HepG2 (cell line): ENCODE data around the gene MTHFS. TPM values are rescaled to one million over a fixed set of nuclear protein-coding genes. Genes with fewer than 3 reads are reported as not detected.

Experiments used
- ATAC-seq: fragments of 200-7000 bp; cut with Tn5 transposase; 3 replicates; pipeline ENCODE4 v1.9.1; 2020; ENCODE audit warnings: mild to moderate bottlenecking, moderate library complexity
- BruUV-seq: library from RNA; stranded (reverse); fragments of 400-500 nt; replicated peaks from 2 replicates; lab custom pipeline; 2021; lab: Mats Ljungman, UMichigan
- CTCF ChIA-PET: fragments of 300-600 bp; formaldehyde crosslinking; extraction: SDS; loops from one replicate; lab custom pipeline; 2021; ENCODE audit warnings: low total read pairs, inconsistent platforms, low intra/inter-chr PET ratio; lab: Yijun Ruan, JAX
- POLR2A ChIA-PET: fragments of 350-600 bp; sonication (Branson Sonifier 250); formaldehyde crosslinking; loops from one replicate; lab custom pipeline; 2020; ENCODE audit warnings: antibody characterized with exemption, inconsistent platforms; lab: Yijun Ruan, JAX
- DNase-seq: peaks from one replicate; pipeline ENCODE4 v3.0.0-alpha.2; 2015; ENCODE audit warnings: low spot score
- FAIRE-seq: peaks from 3 replicates; lab custom pipeline; 2011; peaks lifted over from hg19 to GRCh38; lab: Jason Lieb, UNC
- H2AFZ ChIP-seq: one replicate; pipeline ENCODE4 v1.6.1; 2011; ENCODE audit warnings: low read length, inconsistent platforms
- H3K27ac ChIP-seq: fragments of 300-600 bp; 3 replicates; pipeline ENCODE4 v1.8.0; 2011; ENCODE audit warnings: mixed run types, mild to moderate bottlenecking, mixed read lengths, low read length, inconsistent platforms; ENCODE audit not compliant: insufficient read depth; ENCODE audit errors: extremely low read length
- H3K27me3 ChIP-seq, 2 experiments: fragments of 200-600 bp in 1 of 2; 2 replicates in 1 of 2; 3 replicates in 1 of 2; pipeline versions ENCODE4 v1.6.0 to v1.8.0; 2011; ENCODE audit warnings: low read length in 2 of 2, mild to moderate bottlenecking in 2 of 2, moderate library complexity in 2 of 2, inconsistent platforms in 1 of 2; ENCODE audit not compliant: insufficient read depth in 2 of 2, control insufficient read depth in 1 of 2
- H3K36me3 ChIP-seq, 2 experiments: fragments of 200-600 bp in 1 of 2; replicated peaks in 1 of 2; 2 replicates in 1 of 2; 3 replicates in 1 of 2; pipeline versions ENCODE4 v1.5.1 to v1.8.0; 2011; ENCODE audit warnings: low read length in 2 of 2, inconsistent platforms in 1 of 2; ENCODE audit not compliant: insufficient read depth in 2 of 2, control insufficient read depth in 1 of 2
- H3K4me1 ChIP-seq: 2 replicates; pipeline ENCODE4 v1.5.1; 2012; ENCODE audit warnings: low read length, inconsistent platforms; ENCODE audit not compliant: insufficient read depth
- H3K4me2 ChIP-seq: 2 replicates; pipeline ENCODE4 v1.6.0; 2011; ENCODE audit warnings: low read depth, low read length, inconsistent platforms
- H3K4me3 ChIP-seq, 3 experiments: fragments of 200-600 bp in 1 of 3; sonication (generic), shearing (Covaris generic) in 1 of 3; replicated peaks in 1 of 3; 2 replicates each; pipeline ENCODE4 v1.5.1; 2011 to 2016; ENCODE audit warnings: low read length in 3 of 3, inconsistent platforms in 2 of 3, low read depth in 2 of 3, mild to moderate bottlenecking in 2 of 3, control low read depth in 1 of 3, mixed read lengths in 1 of 3; ENCODE audit not compliant: insufficient read depth in 1 of 3
- H3K79me2 ChIP-seq: one replicate; pipeline ENCODE4 v1.6.1; 2011; ENCODE audit warnings: low read length, inconsistent platforms; ENCODE audit not compliant: insufficient read depth
- H3K9ac ChIP-seq: 2 replicates; pipeline ENCODE4 v1.6.0; 2011; ENCODE audit warnings: mild to moderate bottlenecking, low read depth, low read length, inconsistent platforms; ENCODE audit not compliant: insufficient read depth
- H3K9me3 ChIP-seq: 2 replicates; pipeline ENCODE4 v1.5.1; 2012; ENCODE audit warnings: mild to moderate bottlenecking, low read length
- H4K20me1 ChIP-seq: 2 replicates; pipeline ENCODE4 v1.6.0; 2011; ENCODE audit warnings: inconsistent platforms, mild to moderate bottlenecking, low read length, moderate library complexity; ENCODE audit not compliant: insufficient read depth
- FOXP1 ChIP-seq, 2 experiments: fragments of 450-650 bp in 1 of 2; IDR thresholded peaks; 2 replicates each; pipeline ENCODE4 v1.6.1; 2017 to 2018; ENCODE audit warnings: antibody characterized with exemption in 1 of 2
- GLI4 ChIP-seq: sonication (generic); formaldehyde crosslinking; IDR thresholded peaks from 2 replicates; pipeline ENCODE4 v1.5.1; 2020; ENCODE audit warnings: missing genetic modification reagents, mild to moderate bottlenecking, moderate library complexity, borderline replicate concordance
- IKZF4 ChIP-seq: sonication (generic); formaldehyde crosslinking; IDR thresholded peaks from 2 replicates; pipeline ENCODE4 v1.5.1; 2020; ENCODE audit warnings: borderline replicate concordance, mild to moderate bottlenecking, low read depth, missing genetic modification reagents; ENCODE audit errors: not compliant biosample characterization
- MTF1 ChIP-seq: sonication (generic); formaldehyde crosslinking; IDR thresholded peaks from 2 replicates; pipeline ENCODE4 v1.5.0; 2020; ENCODE audit warnings: missing genetic modification reagents
- SNAI1 ChIP-seq: sonication (generic); formaldehyde crosslinking; IDR thresholded peaks from 2 replicates; pipeline ENCODE4 v1.5.0; 2020; ENCODE audit warnings: mild to moderate bottlenecking, missing genetic modification reagents, borderline replicate concordance
- ZNF20 ChIP-seq: sonication (generic); formaldehyde crosslinking; IDR thresholded peaks from 2 replicates; pipeline ENCODE4 v1.4.0; 2020; ENCODE audit warnings: mild to moderate bottlenecking, moderate library complexity, missing genetic modification reagents
- ZNF282 ChIP-seq: fragments of 450-650 bp; IDR thresholded peaks from 2 replicates; pipeline ENCODE4 v1.6.1; 2018; ENCODE audit not compliant: partially characterized antibody
- ZNF772 ChIP-seq: sonication (generic); formaldehyde crosslinking; IDR thresholded peaks from 2 replicates; pipeline ENCODE4 v1.5.0; 2020; ENCODE audit warnings: mild to moderate bottlenecking, missing genetic modification reagents
- ZNF83 ChIP-seq: sonication (generic); formaldehyde crosslinking; IDR thresholded peaks from 2 replicates; pipeline ENCODE4 v1.4.0; 2020; ENCODE audit warnings: missing genetic modification reagents, mild to moderate bottlenecking, borderline replicate concordance
- ZSCAN25 ChIP-seq: sonication (generic); formaldehyde crosslinking; IDR thresholded peaks from 2 replicates; pipeline ENCODE4 v1.8.0; 2022; ENCODE audit warnings: mild to moderate bottlenecking, missing genetic modification reagents
- WGBS: methylation state at CpG from one replicate; pipeline ENCODE4 v1.1.6; 2017; ENCODE audit warnings: low lambda C conversion rate; 5-methylcytosine and 5-hydroxymethylcytosine counted together
- in situ Hi-C: cut with HindIII; loops from 2 replicates; pipeline ENCODE4 v1.10.0; 2017; ENCODE audit warnings: low pct_unique_long_range_greater_than_20kb; ENCODE audit not compliant: extremely low pct_ligation_motif_present
- intact Hi-C: fragments of 100-400 bp; cut with micrococcal nuclease; formaldehyde crosslinking; loops from one replicate; pipeline ENCODE4 v1.10.0; 2022; ENCODE audit not compliant: unreplicated experiment
- polyA plus RNA-seq, 8 experiments: library from polyadenylated mRNA; depleted of rRNA in 3 of 8; stranded (reverse) in 7 of 8; unstranded in 1 of 8; fragments of >200 nt; fragmentation: Illumina TruSeq in 4 of 8; extraction: Trizol in 4 of 8; gene quantifications; 2 replicates each; pipeline versions ENCODE4 v1.2.1 to v1.2.3, GENCODE V29; 2011 to 2016; ENCODE audit warnings: low read depth in 4 of 8, missing spikeins in 1 of 8, mixed read lengths in 1 of 8; ENCODE audit not compliant: insufficient read depth in 1 of 8
- total RNA-seq, 5 experiments: library from RNA; depleted of rRNA; stranded (reverse); fragments of >200 nt; fragmentation: Illumina TruSeq; extraction: Trizol; gene quantifications; 2 replicates each; pipeline ENCODE4 v1.2.3, GENCODE V29; 2016; ENCODE audit warnings: low read depth in 1 of 5
- TF ChIP-seq, protein P1 (sequence below): sonication (generic); formaldehyde crosslinking; IDR thresholded peaks from 2 replicates; pipeline ENCODE4 v1.4.0; 2020; ENCODE audit warnings: mild to moderate bottlenecking, missing genetic modification reagents
- TF ChIP-seq, protein P2 (sequence below): sonication (generic); formaldehyde crosslinking; IDR thresholded peaks from 2 replicates; pipeline ENCODE4 v1.8.1; 2023; ENCODE audit warnings: missing genetic modification reagents, mild to moderate bottlenecking, borderline replicate concordance
- TF ChIP-seq, protein P3 (sequence below): sonication (generic); formaldehyde crosslinking; IDR thresholded peaks from 2 replicates; pipeline ENCODE4 v1.5.0; 2020; ENCODE audit warnings: missing genetic modification reagents

MTHFS gene
- total and polyA plus RNA-seq, 2 of the 13 experiments (the other 11 are each of a cell fraction or from before 2014, with no cell fraction given): 37.0 to 49.7 TPM

DNA sequence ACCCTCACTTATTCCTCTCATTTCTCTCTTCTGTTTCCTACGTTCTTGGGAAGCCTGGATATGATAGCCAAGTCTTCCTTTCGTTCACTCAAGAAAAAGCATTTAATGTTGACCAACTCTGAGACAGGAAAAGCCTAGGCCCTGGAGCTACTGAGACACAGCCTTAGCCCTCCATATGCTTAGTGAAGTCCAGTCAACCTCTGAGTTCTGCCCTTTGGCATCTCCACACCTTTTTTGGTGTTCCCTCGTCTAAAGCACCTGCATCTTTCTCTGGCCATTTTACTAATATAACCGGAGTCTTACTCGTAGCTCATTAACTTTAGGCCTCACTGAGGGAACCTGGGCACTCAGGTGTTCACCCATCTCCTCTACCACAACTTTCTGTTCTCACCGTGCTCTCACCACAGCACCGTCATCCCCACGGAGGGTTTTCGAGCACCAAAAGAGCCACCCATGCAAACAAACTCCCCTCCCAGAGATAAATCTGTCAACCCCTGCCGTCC is 632 bp downstream of the MTHFS start:
- POLR2A ChIA-PET: interaction anchor here (0.8 to 4.9 kb wide), 8 partner anchors 10 to 276 kb away, joined by 3 to 40 read pairs (median 5); partner anchors contain the start of gene ZFAND6
- DNase-seq: peak; percentile 13
- Histone ChIP-seq H3K4me2 (peak overlapping the region; percentile 76), H3K4me1 (peaks cover 68% of the 10 kb centered on the region)
- TF ChIP-seq IKZF4 (peak; percentile 3), ZNF20 (CRISPR knock-in tag) (0 out of 2 replicates have a peak, but pooled peaks have one; percentile 51), GLI4 (CRISPR knock-in tag) (0 out of 2 replicates have a peak, but pooled peaks have one; percentile 2), SNAI1 (0 out of 2 replicates have a peak, but pooled peaks have one; percentile 25), FOXP1 (IDR thresholded peaks at IDR 0.05) (no peak), FOXP1 (CRISPR knock-in tag; IDR thresholded peaks at IDR 0.05) (no peak), ZNF83 (0 out of 2 replicates have a peak, but pooled peaks have one; percentile 3), ZNF772 (CRISPR knock-in tag) (peak; percentile 3; the same call in 1 of the 2 replicates), ZNF282 (no peak), MTF1 (no peak), ZSCAN25 (CRISPR knock-in tag) (0 out of 2 replicates have a peak, but pooled peaks have one; percentile 6)
- TF ChIP-seq, protein P1, sequence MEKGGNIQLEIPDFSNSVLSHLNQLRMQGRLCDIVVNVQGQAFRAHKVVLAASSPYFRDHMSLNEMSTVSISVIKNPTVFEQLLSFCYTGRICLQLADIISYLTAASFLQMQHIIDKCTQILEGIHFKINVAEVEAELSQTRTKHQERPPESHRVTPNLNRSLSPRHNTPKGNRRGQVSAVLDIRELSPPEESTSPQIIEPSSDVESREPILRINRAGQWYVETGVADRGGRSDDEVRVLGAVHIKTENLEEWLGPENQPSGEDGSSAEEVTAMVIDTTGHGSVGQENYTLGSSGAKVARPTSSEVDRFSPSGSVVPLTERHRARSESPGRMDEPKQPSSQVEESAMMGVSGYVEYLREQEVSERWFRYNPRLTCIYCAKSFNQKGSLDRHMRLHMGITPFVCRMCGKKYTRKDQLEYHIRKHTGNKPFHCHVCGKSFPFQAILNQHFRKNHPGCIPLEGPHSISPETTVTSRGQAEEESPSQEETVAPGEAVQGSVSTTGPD (CRISPR knock-in tag): no peak
- TF ChIP-seq, protein P2, sequence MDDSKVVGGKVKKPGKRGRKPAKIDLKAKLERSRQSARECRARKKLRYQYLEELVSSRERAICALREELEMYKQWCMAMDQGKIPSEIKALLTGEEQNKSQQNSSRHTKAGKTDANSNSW (CRISPR knock-in tag): 0 out of 2 replicates have a peak, but pooled peaks have one; percentile 8
- TF ChIP-seq, protein P3, sequence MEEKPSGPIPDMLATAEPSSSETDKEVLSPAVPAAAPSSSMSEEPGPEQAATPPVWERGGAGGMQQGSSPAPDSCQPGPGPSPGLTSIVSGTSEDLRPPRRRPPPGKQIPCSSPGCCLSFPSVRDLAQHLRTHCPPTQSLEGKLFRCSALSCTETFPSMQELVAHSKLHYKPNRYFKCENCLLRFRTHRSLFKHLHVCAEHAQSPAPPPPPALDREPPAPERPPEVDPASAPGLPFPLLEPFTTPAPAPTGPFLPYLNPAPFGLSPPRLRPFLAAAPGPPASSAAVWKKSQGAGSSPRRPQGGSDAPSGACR (CRISPR knock-in tag): 0 out of 2 replicates have a peak, but pooled peaks have one; percentile 12
- TF ChIP-seq, all 625 proteins: peak for 9
- H3K27ac ChIP-seq: peak overlapping the region; percentile 98
- H3K79me2 ChIP-seq: peaks cover 41% of the 10 kb centered on the region
- H3K9me3 ChIP-seq: no peaks in the 10 kb centered on the region
- H3K9ac ChIP-seq: peak overlapping the region; percentile 97
- under 1% methylated on average over 10 of the region's 10 CpGs for WGBS
- ATAC-seq (peak; percentile 21), FAIRE-seq (no peak)
- CTCF ChIA-PET: interaction anchor here (1.5 kb wide), 1 partner anchor 97 kb away, joined by 8 read pairs; no protein-coding TSS in a partner anchor
- peak overlapping the region; percentile 70 for H2AFZ ChIP-seq
- H3K36me3 ChIP-seq: no peaks in the 10 kb centered on the region
- no peaks in the 10 kb centered on the region; a peak in 1 of 5 replicates for H3K27me3 ChIP-seq
- H3K4me3 ChIP-seq: peak overlapping the region; percentile 85 to 88 (median 85)
- H4K20me1 ChIP-seq: no peaks in the 10 kb centered on the region
- BruUV-seq: TSS peak; percentile 77
- intact Hi-C loops (loop anchor here (2.0 kb wide), 2 partner anchors 27 to 97 kb away; no protein-coding TSS in a partner anchor), in situ Hi-C loops (loop anchor here (5.0 to 25.0 kb wide), 2 partner anchors 96 to 266 kb away; partner anchors contain the start of gene FAH)
